Neural crest cell (in vitro differentiated cells): ENCODE data around the gene HAUS2. TPM values are rescaled to one million over a fixed set of nuclear protein-coding genes. Genes with fewer than 3 reads are reported as not detected.

Experiments
- DNase-seq: peaks from one replicate; pipeline ENCODE4 v3.0.0; 2021; ENCODE audit warnings: low read depth, mixed read lengths, low spot score
- H3K27ac Mint-ChIP-seq: one replicate; pipeline ENCODE4 v1.8.0; 2021; ENCODE audit warnings: mild to moderate bottlenecking, mixed read lengths; ENCODE audit not compliant: unreplicated experiment
- H3K27me3 Mint-ChIP-seq: 2 replicates; pipeline ENCODE4 v1.8.0; 2021; ENCODE audit warnings: low read depth, mild to moderate bottlenecking, mixed read lengths
- H3K36me3 Mint-ChIP-seq: 2 replicates; pipeline ENCODE4 v1.8.0; 2021; ENCODE audit warnings: low read depth, mild to moderate bottlenecking, mixed read lengths
- H3K4me1 Mint-ChIP-seq: 2 replicates; pipeline ENCODE4 v1.8.0; 2021; ENCODE audit warnings: mixed read lengths
- H3K4me3 Mint-ChIP-seq: one replicate; pipeline ENCODE4 v1.8.0; 2021; ENCODE audit warnings: mild to moderate bottlenecking, mixed read lengths
- H3K9me3 Mint-ChIP-seq: 2 replicates; pipeline ENCODE4 v1.8.0; 2021; ENCODE audit warnings: mixed read lengths
- total RNA-seq: library from RNA; stranded (reverse); gene quantifications from 2 replicates; pipeline ENCODE4 v1.2.1, GENCODE V29; 2021
- TF ChIP-seq, protein P1 (sequence below): fragments of 200-600 bp; sonication (generic); conservative IDR thresholded peaks from 2 replicates; pipeline ENCODE4 v1.5.0; 2021; ENCODE audit warnings: antibody characterized with exemption, mild to moderate bottlenecking

Gene HAUS2
- total RNA-seq, 1 donor from 2014 or later: 34.7 TPM

DNA sequence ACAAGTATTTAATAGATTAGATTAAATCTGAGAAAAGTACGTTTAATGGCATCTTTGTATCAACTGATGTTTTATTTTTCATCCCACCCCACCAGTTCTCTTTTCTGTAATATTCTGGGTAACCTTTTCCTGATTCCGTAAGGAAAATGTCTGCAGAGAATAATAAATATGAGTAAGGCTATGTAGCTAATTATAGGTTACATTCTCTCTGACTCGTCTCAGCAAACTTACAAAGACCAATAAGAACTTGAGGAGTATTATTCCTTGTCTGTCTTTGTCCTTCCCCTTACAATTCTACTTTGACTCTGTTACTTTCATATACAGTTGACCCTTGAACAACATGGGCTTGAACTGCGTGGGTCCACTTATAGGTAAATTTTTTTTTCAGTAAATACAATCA lies 41.1 kb upstream of the HAUS2 start:
- TF ChIP-seq, protein P1, sequence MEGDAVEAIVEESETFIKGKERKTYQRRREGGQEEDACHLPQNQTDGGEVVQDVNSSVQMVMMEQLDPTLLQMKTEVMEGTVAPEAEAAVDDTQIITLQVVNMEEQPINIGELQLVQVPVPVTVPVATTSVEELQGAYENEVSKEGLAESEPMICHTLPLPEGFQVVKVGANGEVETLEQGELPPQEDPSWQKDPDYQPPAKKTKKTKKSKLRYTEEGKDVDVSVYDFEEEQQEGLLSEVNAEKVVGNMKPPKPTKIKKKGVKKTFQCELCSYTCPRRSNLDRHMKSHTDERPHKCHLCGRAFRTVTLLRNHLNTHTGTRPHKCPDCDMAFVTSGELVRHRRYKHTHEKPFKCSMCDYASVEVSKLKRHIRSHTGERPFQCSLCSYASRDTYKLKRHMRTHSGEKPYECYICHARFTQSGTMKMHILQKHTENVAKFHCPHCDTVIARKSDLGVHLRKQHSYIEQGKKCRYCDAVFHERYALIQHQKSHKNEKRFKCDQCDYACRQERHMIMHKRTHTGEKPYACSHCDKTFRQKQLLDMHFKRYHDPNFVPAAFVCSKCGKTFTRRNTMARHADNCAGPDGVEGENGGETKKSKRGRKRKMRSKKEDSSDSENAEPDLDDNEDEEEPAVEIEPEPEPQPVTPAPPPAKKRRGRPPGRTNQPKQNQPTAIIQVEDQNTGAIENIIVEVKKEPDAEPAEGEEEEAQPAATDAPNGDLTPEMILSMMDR: no peak
- H3K4me1 Mint-ChIP-seq: no peaks in the 10 kb centered on the region
- H3K27me3 Mint-ChIP-seq: no peaks in the 10 kb centered on the region
- no peak for DNase-seq
- H3K4me3 Mint-ChIP-seq: no peak overlapping the region
- no peak overlapping the region for H3K27ac Mint-ChIP-seq
- no peaks in the 10 kb centered on the region for H3K9me3 Mint-ChIP-seq
- H3K36me3 Mint-ChIP-seq: no peaks in the 10 kb centered on the region

DNA sequence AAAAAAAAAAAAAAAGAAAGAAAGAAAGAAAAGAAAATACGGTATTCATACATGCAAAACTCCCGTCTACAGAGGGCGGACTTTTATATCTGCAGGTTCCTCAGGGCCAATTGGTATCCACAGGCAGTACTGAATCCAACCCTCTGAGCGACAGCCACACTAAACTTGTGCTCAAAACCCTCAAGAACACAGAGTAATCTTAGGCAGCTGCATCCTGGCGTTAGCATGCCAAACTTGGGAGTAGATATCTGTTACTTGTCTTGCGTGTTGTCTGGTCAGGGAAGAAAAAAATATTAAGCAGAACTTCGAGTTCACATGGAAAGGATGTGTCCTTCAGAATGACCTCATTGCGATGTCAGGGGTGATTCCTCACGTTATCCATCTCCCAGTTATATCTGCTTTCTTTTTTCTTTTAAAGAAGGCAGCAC lies 40.4 kb upstream of the HAUS2 start:
- TF ChIP-seq, protein P1: no peak
- Mint-ChIP-seq H3K36me3 (no peaks in the 10 kb centered on the region), H3K4me1 (no peaks in the 10 kb centered on the region), H3K9me3 (no peaks in the 10 kb centered on the region), H3K4me3 (no peak overlapping the region), H3K27me3 (no peaks in the 10 kb centered on the region), H3K27ac (no peak overlapping the region)
- DNase-seq: no peak

DNA sequence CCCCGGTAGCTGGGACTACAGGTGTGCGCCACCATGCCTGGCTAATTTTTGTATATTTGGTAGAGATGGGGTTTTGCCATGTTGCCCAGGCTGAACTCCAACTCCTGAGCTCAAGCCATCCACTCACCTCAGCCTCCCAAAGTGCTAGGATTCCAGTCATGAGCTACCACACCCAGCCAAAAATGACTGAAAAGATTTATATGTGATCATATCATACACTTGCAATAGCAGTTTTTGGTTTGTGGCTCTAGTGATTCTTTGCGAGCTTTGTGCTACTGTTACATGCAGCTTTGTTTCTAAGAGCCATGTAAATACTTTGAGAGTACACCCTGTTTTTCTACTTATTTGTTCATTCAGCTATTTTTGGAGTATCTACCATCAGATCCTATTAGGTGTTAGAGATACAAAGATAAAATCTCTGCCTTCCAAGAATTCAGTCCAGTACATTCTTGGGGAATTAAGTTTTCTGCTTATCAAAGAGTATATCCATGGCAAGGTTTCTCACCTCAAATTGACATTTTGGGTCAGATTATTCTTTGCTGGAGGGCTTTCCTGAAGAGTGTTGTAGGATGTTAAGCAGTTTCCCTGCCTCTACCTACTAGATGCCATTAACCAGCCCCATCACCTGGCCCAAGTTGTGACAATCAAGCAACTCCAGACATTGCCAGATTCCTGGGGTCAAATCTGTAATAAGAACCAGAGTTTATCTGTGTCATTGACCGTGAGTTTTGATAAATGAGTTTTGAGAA lies 38.2 kb upstream of the HAUS2 start:
- no peak overlapping the region for H3K27ac Mint-ChIP-seq
- DNase-seq: no peak
- TF ChIP-seq, protein P1: no peak
- H3K4me3 Mint-ChIP-seq: no peak overlapping the region
- no peaks in the 10 kb centered on the region for H3K4me1 Mint-ChIP-seq
- H3K36me3 Mint-ChIP-seq: peaks cover 8% of the 10 kb centered on the region
- no peaks in the 10 kb centered on the region for H3K27me3 Mint-ChIP-seq
- no peaks in the 10 kb centered on the region for H3K9me3 Mint-ChIP-seq

DNA sequence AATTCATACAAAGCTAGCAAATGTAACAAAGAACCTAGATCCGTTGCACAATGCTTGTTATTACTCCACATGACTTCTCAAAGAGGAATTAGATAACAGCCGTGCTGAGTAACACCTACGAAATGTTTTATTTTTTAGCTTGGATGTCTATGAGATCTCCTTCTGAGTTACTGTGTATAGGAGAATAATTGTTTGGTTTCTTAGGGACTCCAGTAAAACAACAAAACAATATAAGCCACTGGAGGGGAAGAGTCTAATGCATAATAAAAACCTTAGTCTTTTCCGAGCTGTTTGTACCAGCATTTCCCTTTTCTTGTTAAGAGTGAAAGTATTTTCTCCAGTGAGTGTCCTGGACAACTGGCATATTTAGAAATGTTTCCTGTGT lies 37.6 kb upstream of the HAUS2 start:
- no peak overlapping the region for H3K4me3 Mint-ChIP-seq
- no peaks in the 10 kb centered on the region for H3K27me3 Mint-ChIP-seq
- TF ChIP-seq, protein P1: no peak
- no peak overlapping the region for H3K27ac Mint-ChIP-seq
- no peaks in the 10 kb centered on the region for H3K4me1 Mint-ChIP-seq
- no peaks in the 10 kb centered on the region for H3K9me3 Mint-ChIP-seq
- DNase-seq: no peak
- peaks cover 13% of the 10 kb centered on the region for H3K36me3 Mint-ChIP-seq

DNA sequence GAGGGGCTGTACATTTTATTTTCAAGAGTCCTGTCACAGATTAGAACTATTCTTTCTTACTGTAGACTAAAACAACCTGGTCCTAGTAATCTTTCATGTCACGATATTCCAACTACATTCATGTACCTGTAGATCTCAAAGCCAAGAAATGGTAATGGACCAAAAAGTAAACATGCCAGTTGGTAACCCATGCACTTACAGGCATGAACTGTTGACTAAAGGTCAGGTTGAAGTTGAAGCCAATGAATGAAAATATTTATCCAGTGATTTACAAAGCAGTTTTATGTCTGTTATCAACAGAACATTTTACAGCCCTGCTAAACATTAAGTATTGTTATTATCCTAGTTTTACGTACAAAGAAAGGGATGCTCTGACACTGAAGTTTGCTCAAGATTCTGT lies 25.3 kb upstream of the HAUS2 start:
- Mint-ChIP-seq H3K36me3 (peaks cover 11% of the 10 kb centered on the region), H3K9me3 (no peaks in the 10 kb centered on the region), H3K4me3 (no peak overlapping the region), H3K27ac (no peak overlapping the region), H3K4me1 (no peaks in the 10 kb centered on the region), H3K27me3 (no peaks in the 10 kb centered on the region)
- DNase-seq: no peak
- TF ChIP-seq, protein P1: no peak
